HG03439 (cell line): Measurements from ENCODE around the gene TDP2.

Experiments
- ATAC-seq: cut with Tn5 transposase; IDR thresholded peaks from one replicate; pipeline ENCODE4 v1.9.1; 2021; ENCODE audit warnings: mild to moderate bottlenecking, moderate library complexity; ENCODE audit not compliant: unreplicated experiment

TDP2 gene

GRCh38 chr6:24607310-24608105 is 59.2 kb downstream of the TDP2 start:
- ATAC-seq, result no peak

DNA sequence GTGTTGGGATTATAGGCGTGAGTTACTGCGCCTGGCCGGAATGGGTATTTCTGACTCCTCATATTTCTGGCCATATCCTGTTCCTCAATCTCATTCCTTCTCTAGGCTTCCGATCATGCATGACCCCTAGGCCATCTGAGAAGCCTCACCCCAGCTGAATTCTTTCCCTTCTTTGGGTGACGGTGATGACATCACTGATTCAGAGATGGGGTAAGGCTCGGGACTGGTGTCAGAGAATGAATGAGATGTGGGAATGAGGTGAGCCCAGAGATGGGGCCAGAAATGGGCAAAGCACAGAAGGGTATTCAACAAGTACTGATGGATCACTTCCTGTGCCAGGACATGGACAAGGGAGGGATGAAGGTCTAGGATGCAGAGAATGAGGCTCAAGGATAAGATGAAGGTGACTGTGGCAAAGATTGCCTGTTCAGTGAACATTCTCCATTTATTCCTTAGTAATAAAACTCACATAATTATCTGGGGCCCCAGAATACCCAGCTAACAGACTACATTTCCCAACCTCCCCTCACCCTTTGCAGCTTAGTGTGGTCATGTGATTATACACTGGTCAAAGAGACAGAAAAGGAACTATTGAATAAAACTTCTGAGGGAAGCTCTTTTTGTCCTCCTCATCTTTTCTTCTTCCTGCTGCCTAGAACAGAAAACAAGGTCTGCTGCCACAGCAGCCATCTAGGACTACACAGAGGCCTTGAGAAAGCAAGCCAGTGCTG is 60.3 kb downstream of the TDP2 start:
- no peak for ATAC-seq

DNA sequence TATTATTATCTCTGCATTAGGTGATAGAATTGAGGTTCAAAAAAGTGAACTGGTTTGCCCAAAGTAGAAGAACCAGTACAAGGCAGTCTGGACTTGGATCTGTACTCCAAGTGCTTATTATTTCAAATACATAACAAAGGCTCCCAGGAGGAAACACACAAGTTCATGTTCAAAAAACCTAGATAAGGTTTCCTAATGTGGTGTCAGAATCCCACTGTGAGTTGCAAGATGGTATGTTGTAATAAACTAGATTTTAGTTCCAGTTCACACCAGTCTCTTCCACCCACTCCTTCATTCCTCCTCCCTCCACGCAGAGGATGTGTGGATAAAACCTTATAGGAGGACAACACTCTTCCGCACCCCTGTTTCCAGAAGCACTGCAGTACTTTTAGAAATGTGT is 63.5 kb downstream of the TDP2 start:
- ATAC-seq, result no peak

- ATAC-seq, result no peak
Measured at GRCh38 chr6:24600903-24601302, 65.8 kb downstream of the TDP2 start.
